ENCODE data around the gene CSHL1. TPM values are rescaled to one million over a fixed set of nuclear protein-coding genes. Genes with fewer than 3 reads are reported as not detected.
"Not testable (repeated sequence)": the region's sequence is repeated elsewhere in the genome, so short reads cannot be mapped to it uniquely, and the experiment has no call there.

The CSHL1 gene
- total RNA-seq, 4 donors from 2014 or later: not detected

- no peak overlapping the region for H3K27ac ChIP-seq
- H3K9me3 ChIP-seq: no peaks in the 10 kb centered on the region
- no peaks in the 10 kb centered on the region for H3K36me3 ChIP-seq
- H3K4me1 ChIP-seq: peaks cover 0 to 4% (median 0%) of the 10 kb centered on the region in 4 donors
- TF ChIP-seq POLR2A (IDR thresholded peaks at IDR 0.05) (no peak), CTCF (IDR thresholded peaks at IDR 0.05) (peak; percentile 89 to 96 (median 94))
- no peak overlapping the region for H3K4me3 ChIP-seq
- H3K27me3 ChIP-seq: no peaks in the 10 kb centered on the region
- DNase-seq: peak in 2 of 3 donors; percentile 77 to 89
These were observed 8.3 kb upstream of the CSHL1 start for GRCh38 chr17:63919311-63919723.

GRCh38 chr17:63918789-63919305, 7.8 kb upstream of the CSHL1 start, which contains the start of gene GH1:
GH1 (minus strand) TSS chr17:63918839; CDS start chr17:63918776, 63 bp downstream.
- H3K27ac ChIP-seq, H3K4me3 ChIP-seq, H3K27me3 ChIP-seq, H3K9me3 ChIP-seq, H3K4me1 ChIP-seq, H3K36me3 ChIP-seq: not testable (repeated sequence)
- peak in 1 of 3 donors; percentile 19 for DNase-seq

- Histone ChIP-seq H3K9me3 (no peaks in the 10 kb centered on the region), H3K4me3 (no peak overlapping the region), H3K27me3 (no peaks in the 10 kb centered on the region), H3K4me1 (peaks cover 0 to 4% (median 0%) of the 10 kb centered on the region in 4 donors), H3K36me3 (no peaks in the 10 kb centered on the region), H3K27ac (no peak overlapping the region)
- no peak for TF ChIP-seq POLR2A (IDR thresholded peaks at IDR 0.05)
- no peak for TF ChIP-seq CTCF (IDR thresholded peaks at IDR 0.05)
- DNase-seq: peak in 1 of 3 donors; percentile 41
These were observed 7.2 kb upstream of the CSHL1 start for GRCh38 chr17:63918305-63918704.

- H3K9me3 ChIP-seq: no peaks in the 10 kb centered on the region
- H3K27ac ChIP-seq: no peak overlapping the region
- peak in 1 of 3 donors; percentile 41 for DNase-seq
- no peak overlapping the region for H3K4me3 ChIP-seq
- no peaks in the 10 kb centered on the region for H3K27me3 ChIP-seq
- no peaks in the 10 kb centered on the region for H3K36me3 ChIP-seq
- TF ChIP-seq CTCF (IDR thresholded peaks at IDR 0.05): no peak
- TF ChIP-seq POLR2A (IDR thresholded peaks at IDR 0.05): no peak
- H3K4me1 ChIP-seq: peaks cover 0 to 4% (median 0%) of the 10 kb centered on the region in 4 donors
These were observed 6.6 kb upstream of the CSHL1 start for GRCh38 chr17:63917646-63918045.

GRCh38 chr17:63917206-63917605, 6.1 kb upstream of the CSHL1 start:
- not testable (repeated sequence) for H3K4me1 ChIP-seq, H3K27ac ChIP-seq, H3K36me3 ChIP-seq, H3K27me3 ChIP-seq, H3K9me3 ChIP-seq, H3K4me3 ChIP-seq
- DNase-seq: peak in 1 of 3 donors; percentile 18

GRCh38 chr17:63916566-63917185, 5.6 kb upstream of the CSHL1 start:
- no peak for TF ChIP-seq POLR2A (IDR thresholded peaks at IDR 0.05)
- TF ChIP-seq CTCF (IDR thresholded peaks at IDR 0.05): no peak
- H3K9me3 ChIP-seq: no peaks in the 10 kb centered on the region
- H3K27ac ChIP-seq: no peak overlapping the region
- H3K27me3 ChIP-seq: no peaks in the 10 kb centered on the region
- peaks cover 0 to 4% (median 0%) of the 10 kb centered on the region in 4 donors for H3K4me1 ChIP-seq
- DNase-seq: no peak
- H3K4me3 ChIP-seq: no peak overlapping the region
- H3K36me3 ChIP-seq: no peaks in the 10 kb centered on the region

- not testable (repeated sequence) for H3K4me1 ChIP-seq, H3K27me3 ChIP-seq, H3K4me3 ChIP-seq, H3K36me3 ChIP-seq, H3K27ac ChIP-seq, H3K9me3 ChIP-seq
- DNase-seq: peak in 1 of 3 donors; percentile 43
These were observed 4.7 kb upstream of the CSHL1 start for GRCh38 chr17:63915753-63916152.
